ENCODE results near the gene TRUB2. TPM values are rescaled to one million over a fixed set of nuclear protein-coding genes. Genes with fewer than 3 reads are reported as not detected.

The TRUB2 gene
- total and polyA plus RNA-seq, 2 of the 13 experiments (the other 11 are each of a cell fraction or from before 2014, with no cell fraction given): 22.3 to 41.2 TPM

GRCh38 chr9:128322404-128323211 is at the start of gene TRUB2, which contains the start of gene COQ4 (continued):
- TF ChIP-seq ZNF576 (CRISPR knock-in tag; IDR thresholded peaks at IDR 0.05) (no peak), E2F5 (CRISPR knock-in tag; conservative IDR thresholded peaks at IDR 0.05) (no peak), REL (CRISPR knock-in tag; conservative IDR thresholded peaks at IDR 0.05) (no peak), ZNF83 (CRISPR knock-in tag; IDR thresholded peaks at IDR 0.05; ENCODE audit: borderline replicate concordance) (peak; percentile 75; the same call in 1 of the 2 replicates), ZNF674 (CRISPR knock-in tag; IDR thresholded peaks at IDR 0.05; ENCODE audit: low read depth) (no peak), RFX3 (CRISPR knock-in tag; IDR thresholded peaks at IDR 0.05) (peak; percentile 84), ZBTB33 (CRISPR knock-in tag; IDR thresholded peaks at IDR 0.05) (peak; percentile 48; the same call in 1 of the 2 replicates), SATB2 (CRISPR knock-in tag; IDR thresholded peaks at IDR 0.05) (peak; percentile 29; the same call in 1 of the 2 replicates), ZNF329 (CRISPR knock-in tag; IDR thresholded peaks at IDR 0.05; ENCODE audit: low read depth) (peak; percentile 9; the same call in 1 of the 2 replicates), KAT2B (IDR thresholded peaks at IDR 0.05; ENCODE audit: borderline replicate concordance, low read depth, low read length) (no peak), ZBTB46 (CRISPR knock-in tag; IDR thresholded peaks at IDR 0.05; ENCODE audit: borderline replicate concordance) (no peak), ZNF609 (CRISPR knock-in tag; IDR thresholded peaks at IDR 0.05; ENCODE audit: borderline replicate concordance) (peak; percentile 55; the same call in 1 of the 2 replicates), NONO (IDR thresholded peaks at IDR 0.05) (no peak), NONO (CRISPR knock-in tag; conservative IDR thresholded peaks at IDR 0.05) (peak; percentile 84; the same call in 1 of the 2 replicates), CC2D1A (CRISPR knock-in tag; IDR thresholded peaks at IDR 0.05) (no peak), ETS1 (CRISPR knock-in tag; IDR thresholded peaks at IDR 0.05) (no peak), ARNT (IDR thresholded peaks at IDR 0.05) (no peak), XBP1 (CRISPR knock-in tag; IDR thresholded peaks at IDR 0.05) (no peak; the same call in 1 of the 2 replicates)
